Measurements from ENCODE around the gene FGF18.

The FGF18 gene

DNA sequence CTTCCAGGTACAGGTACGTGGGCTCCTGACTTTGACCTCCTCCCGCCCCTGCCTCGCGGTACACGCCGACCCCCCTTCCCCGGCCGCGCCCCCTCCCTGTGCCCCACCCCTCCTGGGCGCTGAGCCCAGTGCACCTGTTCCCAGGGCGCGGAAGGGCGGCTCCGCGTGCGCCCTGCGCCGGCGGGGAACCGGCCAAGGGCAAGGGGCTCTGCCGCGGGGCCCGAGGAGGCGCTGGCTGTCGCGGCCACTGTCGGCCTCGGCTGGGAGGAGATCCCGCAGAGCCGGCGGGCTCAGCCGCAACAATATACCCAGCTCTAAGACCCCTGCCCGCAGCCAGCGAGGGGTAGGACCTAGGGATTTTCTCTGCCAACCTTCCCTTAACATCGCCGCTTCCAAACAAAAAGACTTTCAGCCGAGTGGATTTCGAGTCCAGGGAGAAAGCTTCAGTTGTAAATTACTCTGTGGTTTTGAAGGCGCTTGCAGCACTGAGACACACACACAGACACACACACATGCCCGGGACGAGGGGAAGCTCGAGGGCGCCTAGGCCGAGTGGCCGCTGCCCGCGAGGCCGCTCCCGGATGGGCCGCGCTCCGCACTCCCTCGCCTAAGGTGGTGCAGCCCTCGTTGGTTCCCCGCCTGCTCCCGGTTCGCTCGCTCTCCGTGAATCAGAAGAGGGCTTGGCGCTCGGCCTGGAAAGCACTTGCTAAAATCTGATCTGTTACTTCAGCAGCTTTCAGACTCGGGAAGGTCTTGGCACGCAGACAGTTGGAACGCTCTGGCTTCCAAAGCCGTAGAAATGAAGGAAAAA lies 1.2 kb downstream of the FGF18 start:
- no peak overlapping the region for H3K4me3 ChIP-seq (ENCODE audit: low read length)
- no peak for DNase-seq (ENCODE audit: low read depth, low spot score)

DNA sequence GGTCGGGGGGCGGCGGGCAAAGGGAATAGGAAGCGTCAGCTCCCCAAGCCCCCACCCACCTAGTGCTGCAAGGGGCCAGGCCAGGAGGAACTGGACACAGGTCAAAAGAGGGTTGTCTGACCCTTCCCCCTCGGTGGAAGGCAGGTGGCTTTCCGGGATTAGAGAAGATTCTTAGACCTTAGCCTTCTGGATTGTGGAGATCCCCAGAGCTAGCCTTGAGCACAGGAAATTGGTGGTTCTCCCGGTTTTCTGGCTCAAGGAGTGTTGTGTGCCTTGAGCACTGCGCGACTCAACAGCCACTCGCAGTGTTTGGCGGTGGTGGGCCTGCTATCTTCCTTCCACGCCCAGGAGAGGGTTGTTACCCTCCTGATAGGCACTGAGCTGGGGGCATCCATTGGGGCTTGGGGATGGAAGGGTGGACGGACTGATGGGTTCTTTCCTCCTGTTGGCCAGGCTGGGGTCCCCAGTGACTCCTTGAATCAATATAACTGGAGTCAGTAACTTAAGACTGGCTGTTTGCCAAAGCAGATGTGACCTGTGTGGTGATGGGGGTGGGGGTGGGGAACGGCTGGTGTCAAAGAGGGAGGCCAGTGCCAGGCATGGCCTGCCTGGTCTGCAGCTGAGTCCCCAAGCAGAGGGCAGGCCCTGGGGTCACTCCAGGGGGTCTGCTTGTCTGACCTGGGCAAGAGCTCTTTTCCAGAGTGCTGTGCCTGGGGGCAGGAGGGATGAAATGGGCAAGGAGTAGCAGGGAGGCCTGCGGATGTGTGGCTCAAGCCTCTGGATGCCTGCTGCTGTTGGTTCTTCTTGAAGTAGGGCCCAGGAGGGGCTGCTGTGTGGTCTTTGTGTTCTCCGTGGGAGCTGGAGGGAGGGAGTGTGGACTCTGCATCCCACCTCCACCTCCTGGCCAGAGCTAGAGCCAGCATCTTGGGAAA lies 2.1 kb downstream of the FGF18 start:
- H3K4me3 ChIP-seq (ENCODE audit: low read length): no peak overlapping the region
- no peak for DNase-seq (ENCODE audit: low read depth, low spot score)

DNA sequence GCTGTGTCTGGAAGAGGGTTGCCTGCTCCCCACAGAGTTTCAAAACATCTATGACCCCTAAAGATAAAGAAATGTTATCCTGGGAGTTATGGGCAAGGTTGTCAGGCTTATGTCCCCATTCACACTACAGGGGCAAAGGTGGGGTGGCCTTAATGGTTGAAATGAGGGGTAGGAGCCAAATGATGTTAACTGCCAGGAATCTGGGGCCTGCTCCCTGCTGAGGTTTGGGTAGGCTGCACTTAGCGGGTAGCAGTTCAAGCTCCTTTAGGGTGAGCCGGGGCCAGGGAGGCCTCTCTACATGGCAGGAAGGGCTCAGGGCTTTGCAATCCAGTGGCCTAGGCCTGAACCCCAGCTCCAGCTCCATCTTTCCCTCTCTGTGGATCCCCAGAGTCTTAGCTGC lies 3.0 kb downstream of the FGF18 start:
- no peak for DNase-seq (ENCODE audit: low read depth, low spot score)
- H3K4me3 ChIP-seq (ENCODE audit: low read length): no peak overlapping the region

DNA sequence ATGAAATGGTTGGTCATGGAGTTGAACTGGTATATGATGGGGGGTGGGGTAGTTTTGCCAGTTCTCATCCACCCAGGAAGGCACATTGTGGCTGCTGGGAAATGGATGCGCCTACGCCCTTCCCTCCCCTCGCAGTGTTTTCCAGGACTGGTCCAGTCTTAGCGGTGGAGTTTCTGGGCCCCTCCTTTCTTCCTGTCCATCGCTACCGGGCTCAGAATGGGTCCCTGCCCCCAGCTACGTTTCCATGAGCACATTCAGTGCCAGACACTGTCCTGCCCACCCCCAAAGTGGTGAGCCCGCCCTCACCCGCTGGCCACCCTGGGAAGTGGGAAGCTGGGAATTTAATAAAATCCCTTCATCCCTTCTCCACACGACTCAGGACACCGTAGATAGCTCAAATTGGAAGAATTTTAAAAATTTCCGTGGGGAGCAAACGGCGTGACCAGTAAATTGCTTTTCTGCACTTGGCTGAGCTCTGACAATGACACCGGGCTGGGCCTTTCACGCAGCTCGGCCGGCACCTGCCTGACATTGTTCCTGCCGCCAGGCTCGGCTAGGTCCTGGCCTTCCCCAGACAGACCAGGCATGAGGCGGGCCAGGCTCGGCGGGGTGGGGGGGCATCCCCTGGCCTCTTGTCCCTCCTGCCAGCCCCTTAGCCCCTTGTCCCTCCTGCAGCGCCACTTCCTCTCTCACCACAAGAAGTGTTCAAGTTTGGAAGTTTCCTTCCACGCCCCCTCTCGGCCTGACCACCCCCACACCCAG lies 3.6 kb downstream of the FGF18 start:
- H3K4me3 ChIP-seq (ENCODE audit: low read length): no peak overlapping the region
- no peak for DNase-seq (ENCODE audit: low read depth, low spot score)

DNA sequence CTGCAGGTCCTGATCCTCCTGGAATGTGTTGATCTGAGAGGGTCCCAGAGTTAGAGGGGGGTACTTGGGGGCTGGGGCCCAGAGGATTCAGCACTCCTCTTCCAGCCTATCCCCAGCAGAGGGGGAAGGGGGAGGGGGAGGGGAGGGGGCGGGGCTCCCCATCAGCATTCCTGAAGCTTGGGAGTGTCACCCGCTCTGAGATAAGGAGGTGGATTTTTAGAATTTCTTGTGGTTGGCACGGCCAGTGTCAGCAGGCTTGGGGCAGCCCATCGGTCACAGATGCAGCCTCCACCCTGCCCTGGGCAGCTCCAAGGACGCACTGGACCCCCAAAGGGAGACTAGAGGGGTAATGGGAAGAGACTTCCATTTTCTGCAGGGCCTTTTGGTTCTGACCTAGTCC lies 5.3 kb downstream of the FGF18 start:
- no peak overlapping the region for H3K4me3 ChIP-seq (ENCODE audit: low read length)
- DNase-seq (ENCODE audit: low read depth, low spot score): no peak

GRCh38 chr5:171425596-171426244 lies 6.3 kb downstream of the FGF18 start:
- H3K4me3 ChIP-seq (ENCODE audit: low read length): no peak overlapping the region
- no peak for DNase-seq (ENCODE audit: low read depth, low spot score)

DNA sequence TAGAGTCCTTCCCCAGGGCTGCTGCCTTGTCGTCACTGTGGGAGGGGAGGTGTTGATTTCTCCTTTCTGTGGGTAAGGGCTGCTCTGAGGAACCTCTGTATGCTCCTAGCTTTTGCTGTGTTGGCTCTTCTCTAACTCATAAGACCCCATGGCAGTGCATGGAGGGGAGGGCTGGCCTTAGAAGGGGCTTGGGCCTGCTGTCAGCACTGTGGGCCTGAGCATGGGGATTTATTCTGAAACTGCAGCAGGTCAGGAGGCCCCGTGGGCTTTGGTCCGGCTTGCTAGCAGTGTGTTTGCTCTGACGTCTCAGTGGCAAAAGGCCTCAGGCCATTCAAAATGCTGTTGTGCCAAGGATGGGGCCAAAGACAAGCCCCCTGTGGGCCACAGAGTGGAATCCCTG lies 6.8 kb downstream of the FGF18 start:
- no peak overlapping the region for H3K4me3 ChIP-seq (ENCODE audit: low read length)
- DNase-seq (ENCODE audit: low read depth, low spot score): no peak

DNA sequence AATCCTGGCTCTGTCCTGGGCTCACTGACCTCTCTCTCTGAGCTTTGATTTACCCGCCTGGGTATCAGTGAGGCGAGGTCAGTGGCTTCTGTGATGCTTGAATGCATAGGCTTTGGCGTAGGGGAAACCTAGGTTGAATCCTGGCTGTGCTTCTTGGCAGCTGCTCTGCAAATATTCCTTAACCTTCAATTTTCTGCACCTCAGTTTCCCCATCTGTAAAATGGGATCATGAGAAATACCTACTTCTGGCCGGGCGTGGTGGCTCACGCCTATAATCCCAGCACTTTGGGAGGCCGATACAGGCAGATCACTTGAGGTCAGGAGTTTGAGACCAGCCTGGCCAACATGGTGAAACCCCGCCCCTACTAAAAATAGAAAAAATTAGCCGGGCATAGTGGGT lies 7.2 kb downstream of the FGF18 start:
- no peak for DNase-seq (ENCODE audit: low read depth, low spot score)

DNA sequence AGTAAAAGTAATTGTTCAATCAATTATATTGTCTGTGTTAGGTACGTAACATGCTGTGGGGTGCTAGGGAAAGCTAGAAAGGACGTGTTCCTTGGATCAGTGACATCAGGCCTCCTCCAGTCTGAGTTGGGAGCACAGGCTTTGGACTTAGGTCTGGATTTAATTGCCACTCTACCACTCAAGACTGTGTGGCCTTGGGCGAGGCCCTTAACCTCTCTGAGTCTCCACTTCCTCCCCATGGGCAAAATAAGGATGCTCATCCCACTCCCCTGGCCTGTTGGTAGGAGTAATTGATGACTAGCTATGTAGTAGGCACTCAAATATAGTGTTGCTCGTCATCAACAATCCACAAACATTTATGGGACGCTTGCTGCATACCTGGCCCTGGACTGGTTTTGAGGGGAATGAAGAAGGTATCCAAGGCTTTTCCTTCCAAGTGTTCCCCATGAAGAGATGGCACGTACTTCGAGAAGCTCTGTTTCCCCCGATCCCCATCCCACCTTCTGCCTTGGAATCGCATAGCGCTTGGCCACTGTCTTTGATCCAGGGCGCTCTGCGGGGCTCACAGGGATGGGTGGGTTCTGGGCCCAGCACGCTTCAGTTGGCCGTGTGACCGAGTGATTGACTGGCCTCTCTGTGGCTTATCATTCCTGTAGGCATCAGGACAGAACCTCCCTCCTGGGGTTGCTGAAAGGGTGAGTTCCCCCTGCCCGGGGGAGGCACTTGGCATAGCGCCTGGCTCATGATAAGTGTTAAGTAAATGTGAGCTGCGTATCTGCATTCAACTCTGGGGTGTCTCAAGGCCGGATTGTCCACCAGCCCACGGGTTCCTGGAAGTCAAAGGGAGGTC lies 8.1 kb downstream of the FGF18 start:
- no peak overlapping the region for H3K4me3 ChIP-seq (ENCODE audit: low read length)
- DNase-seq (ENCODE audit: low read depth, low spot score): no peak

More for the DNA sequence above, 7.2 kb downstream of the FGF18 start:
- no peak overlapping the region for H3K4me3 ChIP-seq (ENCODE audit: low read length)

DNA sequence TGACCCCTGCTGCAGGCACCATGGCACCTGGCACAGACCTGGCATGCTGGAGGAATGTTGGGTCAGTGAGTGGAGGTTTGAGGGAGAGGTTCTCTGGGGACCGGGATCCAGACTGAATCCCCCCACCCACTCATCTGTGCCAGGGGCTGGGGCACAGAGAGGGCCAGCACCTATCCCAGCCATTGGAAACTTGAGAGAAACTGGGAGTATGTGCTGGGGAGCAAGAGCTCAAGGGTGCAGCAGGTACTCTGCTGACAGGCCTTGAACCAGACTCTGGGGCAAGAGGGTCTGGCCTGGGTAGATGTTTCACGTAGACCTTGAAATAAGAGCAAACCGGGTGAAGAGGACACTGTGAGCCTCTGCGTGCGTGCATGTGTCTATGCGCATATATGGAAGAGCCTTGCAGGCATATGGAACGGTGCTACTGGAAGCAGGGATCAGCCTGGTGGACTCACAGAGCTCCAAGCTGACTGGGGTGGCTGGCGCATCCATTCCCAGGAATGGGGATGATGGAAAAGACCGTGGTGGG lies 8.8 kb downstream of the FGF18 start:
- no peak for DNase-seq (ENCODE audit: low read depth, low spot score)
- H3K4me3 ChIP-seq (ENCODE audit: low read length): no peak overlapping the region

GRCh38 chr5:171428809-171429542 lies 9.5 kb downstream of the FGF18 start:
- DNase-seq (ENCODE audit: low read depth, low spot score): no peak

DNA sequence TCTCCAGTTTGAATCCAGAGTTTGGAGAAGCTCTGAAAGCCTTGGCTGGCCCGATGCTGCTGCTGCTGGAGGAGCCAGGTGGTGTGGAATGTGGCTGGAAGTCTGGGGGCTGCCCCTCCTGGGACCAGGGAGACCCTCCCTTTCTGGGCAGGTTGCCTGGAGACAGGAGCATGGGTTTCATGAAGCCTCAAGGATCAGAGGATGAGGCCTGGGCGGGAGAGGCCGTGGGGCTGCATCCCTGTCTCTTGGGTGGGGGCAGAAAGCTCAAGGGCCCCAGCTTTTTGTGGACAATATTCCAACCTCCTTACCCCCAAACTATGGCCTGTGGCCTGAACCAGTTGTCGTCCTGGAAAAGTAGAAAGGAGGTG lies 10.1 kb downstream of the FGF18 start:
- no peak overlapping the region for H3K4me3 ChIP-seq (ENCODE audit: low read length)
- DNase-seq (ENCODE audit: low read depth, low spot score): no peak

More at GRCh38 chr5:171428809-171429542, 9.5 kb downstream of the FGF18 start:
- H3K4me3 ChIP-seq (ENCODE audit: low read length): no peak overlapping the region

DNA sequence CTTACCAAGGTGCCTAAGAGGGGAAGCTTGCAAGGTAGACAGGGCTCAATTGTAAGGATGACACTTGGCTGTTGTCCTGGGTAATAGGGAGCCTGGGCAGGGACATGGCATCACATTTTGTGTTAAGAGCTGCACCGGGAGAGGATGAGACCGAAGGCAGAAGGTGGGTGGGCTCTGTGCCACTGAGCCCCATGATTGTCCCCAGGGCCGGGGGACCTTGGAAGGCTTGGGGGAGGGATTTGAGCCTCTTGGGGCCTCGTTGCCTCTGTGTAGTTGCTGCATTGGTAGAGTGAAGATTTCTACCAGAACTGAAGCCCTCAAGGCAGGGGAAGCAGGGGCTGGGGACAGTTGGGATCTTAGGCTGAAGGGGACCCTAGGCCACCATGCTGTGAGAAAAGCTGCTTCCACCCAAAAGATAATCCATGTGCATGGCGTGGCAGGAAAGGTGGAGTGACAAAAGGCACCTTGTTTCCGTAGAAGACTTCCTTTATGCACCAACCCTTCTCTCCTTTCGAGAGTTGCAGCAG lies 11.9 kb downstream of the FGF18 start:
- no peak for DNase-seq (ENCODE audit: low read depth, low spot score)
- H3K4me3 ChIP-seq (ENCODE audit: low read length): no peak overlapping the region

DNA sequence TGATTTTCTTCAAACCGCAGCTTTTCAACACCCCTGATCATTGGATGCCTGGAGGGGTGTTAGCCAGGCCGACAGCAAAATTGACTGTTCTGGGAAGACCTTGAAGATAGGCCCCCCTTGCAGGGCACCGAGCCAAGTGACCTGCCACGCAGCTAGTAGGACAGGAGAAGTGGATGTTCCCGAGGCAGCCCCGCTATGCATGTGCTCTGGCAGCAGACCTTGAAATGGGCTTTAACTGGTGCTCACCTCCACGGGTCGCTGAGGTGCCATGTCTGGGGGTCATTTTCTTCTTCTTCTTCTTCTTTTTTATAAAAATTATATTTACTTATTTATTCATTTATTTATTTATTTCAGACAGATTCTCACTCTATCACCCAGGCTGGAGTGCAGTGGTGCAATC lies 12.6 kb downstream of the FGF18 start:
- DNase-seq (ENCODE audit: low read depth, low spot score): no peak

GRCh38 chr5:171432583-171433351 lies 13.3 kb downstream of the FGF18 start:
- DNase-seq (ENCODE audit: low read depth, low spot score): no peak
- no peak overlapping the region for H3K4me3 ChIP-seq (ENCODE audit: low read length)

More for the DNA sequence above, 12.6 kb downstream of the FGF18 start:
- H3K4me3 ChIP-seq (ENCODE audit: low read length): no peak overlapping the region

- DNase-seq (ENCODE audit: low read depth, low spot score): no peak
- no peak overlapping the region for H3K4me3 ChIP-seq (ENCODE audit: low read length)
Measured at GRCh38 chr5:171433352-171433698, 13.9 kb downstream of the FGF18 start.
